ENCODE data around the gene OR52E4. TPM values are rescaled to one million over a fixed set of nuclear protein-coding genes. Genes with fewer than 3 reads are reported as not detected.

The OR52E4 gene
- total RNA-seq (not detected), polyA plus RNA-seq (not detected)

- intact Hi-C loops (cut with micrococcal nuclease) = no loop called here
- H3K36me3 ChIP-seq (ENCODE audit: insufficient read depth, low read length) = no peaks in the 10 kb centered on the region
- H3K4me3 ChIP-seq (ENCODE audit: low read length in 2 of 2) = no peak within 1 kb of the TSS
- no peaks in the 10 kb centered on the region for H3K9me3 ChIP-seq (ENCODE audit: control insufficient read depth in 1 of 2, low read length in 2 of 2)
- H3K4me1 ChIP-seq (ENCODE audit: insufficient read depth, low read length) = no peaks in the 10 kb centered on the region
- no peaks in the 10 kb centered on the region for H3K36me3 Mint-ChIP-seq
- H3K27me3 Mint-ChIP-seq = peaks cover 0 to 3% of the 10 kb centered on the region in 2 donors
- no peak within 1 kb of the TSS for H3K27ac Mint-ChIP-seq
- no peaks in the 10 kb centered on the region for H3K27me3 ChIP-seq (ENCODE audit: insufficient read depth, low read length)
- peaks cover 0 to 2% (median 0%) of the 10 kb centered on the region in 8 donors for H3K9me3 Mint-ChIP-seq
- ChIA-PET POLR2A (ENCODE audit: partially characterized antibody) (no interaction called here), CTCF (ENCODE audit: partially characterized antibody) (no interaction called here)
- no peak for DNase-seq
- no peak within 1 kb of the TSS for H3K4me3 Mint-ChIP-seq
- H3K4me1 Mint-ChIP-seq = no peaks in the 10 kb centered on the region
- H3K27ac ChIP-seq (ENCODE audit: low read depth, low read length) = no peak within 1 kb of the TSS
These were observed at the start of gene OR52E4 for GRCh38 chr11:5880329-5880728. Gene OR52E4 (plus strand): TSS chr11:5880629. CDS start chr11:5884293, 3,664 bp downstream.

GRCh38 chr11:5831196-5831829 lies 49.1 kb upstream of the OR52E4 start:
- peaks cover 0 to 8% (median 0%) of the 10 kb centered on the region in 8 donors for H3K9me3 Mint-ChIP-seq
- H3K4me1 Mint-ChIP-seq = no peaks in the 10 kb centered on the region
- Histone ChIP-seq H3K4me3 (ENCODE audit: low read length in 2 of 2) (no peak overlapping the region), H3K4me1 (ENCODE audit: insufficient read depth, low read length) (no peaks in the 10 kb centered on the region), H3K27me3 (ENCODE audit: insufficient read depth, low read length) (no peaks in the 10 kb centered on the region), H3K27ac (ENCODE audit: low read depth, low read length) (no peak overlapping the region), H3K36me3 (ENCODE audit: insufficient read depth, low read length) (no peaks in the 10 kb centered on the region), H3K9me3 (ENCODE audit: control insufficient read depth in 1 of 2, low read length in 2 of 2) (no peaks in the 10 kb centered on the region)
- DNase-seq = no peak
- ChIA-PET CTCF (ENCODE audit: partially characterized antibody) (no interaction called here), POLR2A (ENCODE audit: partially characterized antibody) (no interaction called here)
- intact Hi-C loops (cut with micrococcal nuclease) = no loop called here
- H3K36me3 Mint-ChIP-seq = no peaks in the 10 kb centered on the region
- H3K27me3 Mint-ChIP-seq = peaks cover 8 to 9% of the 10 kb centered on the region in 2 donors
- H3K27ac Mint-ChIP-seq = peak overlapping the region in 1 of 7 donors; percentile 15
- H3K4me3 Mint-ChIP-seq = no peak overlapping the region

GRCh38 chr11:5833446-5833845 lies 47.0 kb upstream of the OR52E4 start:
- ChIA-PET CTCF (ENCODE audit: partially characterized antibody) (no interaction called here), POLR2A (ENCODE audit: partially characterized antibody) (no interaction called here)
- Mint-ChIP-seq H3K27me3 (peaks cover 9 to 14% of the 10 kb centered on the region in 2 donors), H3K36me3 (no peaks in the 10 kb centered on the region), H3K4me1 (no peaks in the 10 kb centered on the region), H3K27ac (no peak overlapping the region), H3K4me3 (no peak overlapping the region), H3K9me3 (peaks cover 0 to 13% (median 2%) of the 10 kb centered on the region in 8 donors)
- H3K27me3 ChIP-seq (ENCODE audit: insufficient read depth, low read length) = no peaks in the 10 kb centered on the region
- no peaks in the 10 kb centered on the region for H3K4me1 ChIP-seq (ENCODE audit: insufficient read depth, low read length)
- H3K27ac ChIP-seq (ENCODE audit: low read depth, low read length) = no peak overlapping the region
- no peaks in the 10 kb centered on the region for H3K9me3 ChIP-seq (ENCODE audit: control insufficient read depth in 1 of 2, low read length in 2 of 2)
- intact Hi-C loops (cut with micrococcal nuclease) = no loop called here
- H3K36me3 ChIP-seq (ENCODE audit: insufficient read depth, low read length) = no peaks in the 10 kb centered on the region
- H3K4me3 ChIP-seq (ENCODE audit: low read length in 2 of 2) = no peak overlapping the region
- DNase-seq = no peak

- DNase-seq = no peak
- Histone ChIP-seq H3K9me3 (ENCODE audit: control insufficient read depth in 1 of 2, low read length in 2 of 2) (no peaks in the 10 kb centered on the region), H3K27me3 (ENCODE audit: insufficient read depth, low read length) (no peaks in the 10 kb centered on the region), H3K4me3 (ENCODE audit: low read length in 2 of 2) (no peak overlapping the region), H3K4me1 (ENCODE audit: insufficient read depth, low read length) (no peaks in the 10 kb centered on the region), H3K36me3 (ENCODE audit: insufficient read depth, low read length) (no peaks in the 10 kb centered on the region), H3K27ac (ENCODE audit: low read depth, low read length) (no peak overlapping the region)
- Mint-ChIP-seq H3K9me3 (peaks cover 0 to 14% (median 5%) of the 10 kb centered on the region in 8 donors), H3K27ac (no peak overlapping the region), H3K36me3 (no peaks in the 10 kb centered on the region), H3K4me1 (no peaks in the 10 kb centered on the region), H3K27me3 (peaks cover 15 to 25% of the 10 kb centered on the region in 2 donors), H3K4me3 (no peak overlapping the region)
- intact Hi-C loops (cut with micrococcal nuclease) = no loop called here
- POLR2A ChIA-PET (ENCODE audit: partially characterized antibody) = no interaction called here
- CTCF ChIA-PET (ENCODE audit: partially characterized antibody) = no interaction called here
These were observed 42.7 kb upstream of the OR52E4 start for GRCh38 chr11:5837695-5838094.

GRCh38 chr11:5841797-5842196 lies 38.6 kb upstream of the OR52E4 start, which contains the start of gene OR52E6:
Gene OR52E6 (minus strand): TSS chr11:5841897. CDS start chr11:5841897, 0 bp downstream.
- intact Hi-C loops (cut with micrococcal nuclease) = no loop called here
- no peaks in the 10 kb centered on the region for H3K4me1 ChIP-seq (ENCODE audit: insufficient read depth, low read length)
- peaks cover 3% of the 10 kb centered on the region for H3K27me3 ChIP-seq (ENCODE audit: insufficient read depth, low read length)
- no peak within 1 kb of the TSS for H3K4me3 ChIP-seq (ENCODE audit: low read length in 2 of 2)
- peaks cover 16 to 22% of the 10 kb centered on the region in 2 donors for H3K27me3 Mint-ChIP-seq
- H3K9me3 Mint-ChIP-seq = peaks cover 0 to 13% (median 5%) of the 10 kb centered on the region in 8 donors
- no peaks in the 10 kb centered on the region for H3K36me3 Mint-ChIP-seq
- H3K9me3 ChIP-seq (ENCODE audit: control insufficient read depth in 1 of 2, low read length in 2 of 2) = no peaks in the 10 kb centered on the region
- POLR2A ChIA-PET (ENCODE audit: partially characterized antibody) = no interaction called here
- H3K4me1 Mint-ChIP-seq = no peaks in the 10 kb centered on the region
- no peak within 1 kb of the TSS for H3K27ac Mint-ChIP-seq
- CTCF ChIA-PET (ENCODE audit: partially characterized antibody) = no interaction called here
- no peak for DNase-seq
- no peak within 1 kb of the TSS for H3K27ac ChIP-seq (ENCODE audit: low read depth, low read length)
- no peak within 1 kb of the TSS for H3K4me3 Mint-ChIP-seq
- no peaks in the 10 kb centered on the region for H3K36me3 ChIP-seq (ENCODE audit: insufficient read depth, low read length)

DNA sequence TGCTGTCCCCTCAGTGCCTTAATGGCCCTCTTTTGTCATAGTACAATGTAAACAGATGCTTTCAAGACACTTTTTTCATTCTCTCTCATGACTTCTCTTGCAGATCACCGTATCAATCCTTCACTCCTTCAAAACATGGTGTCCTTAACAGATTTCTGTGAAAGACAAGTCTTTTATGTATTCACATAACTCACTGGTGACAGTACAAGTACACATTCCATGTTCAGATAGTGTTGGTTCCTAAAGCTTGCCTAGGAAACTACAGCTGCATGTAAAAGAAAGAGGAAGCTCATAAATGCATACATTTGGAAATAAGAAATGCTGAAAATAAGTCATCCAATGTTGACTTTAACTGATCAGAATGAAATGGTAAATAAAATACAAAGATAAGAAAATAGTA lies 33.7 kb upstream of the OR52E4 start:
- no peaks in the 10 kb centered on the region for H3K9me3 ChIP-seq (ENCODE audit: control insufficient read depth in 1 of 2, low read length in 2 of 2)
- H3K4me1 Mint-ChIP-seq = no peaks in the 10 kb centered on the region
- H3K4me3 ChIP-seq (ENCODE audit: low read length in 2 of 2) = no peak overlapping the region
- H3K27me3 Mint-ChIP-seq = peaks cover 2 to 3% of the 10 kb centered on the region in 2 donors
- H3K27me3 ChIP-seq (ENCODE audit: insufficient read depth, low read length) = peaks cover 3% of the 10 kb centered on the region
- no peak overlapping the region for H3K27ac Mint-ChIP-seq
- H3K36me3 ChIP-seq (ENCODE audit: insufficient read depth, low read length) = no peaks in the 10 kb centered on the region
- H3K4me3 Mint-ChIP-seq = no peak overlapping the region
- peaks cover 0 to 5% (median 0%) of the 10 kb centered on the region in 8 donors for H3K9me3 Mint-ChIP-seq
- POLR2A ChIA-PET (ENCODE audit: partially characterized antibody) = no interaction called here
- CTCF ChIA-PET (ENCODE audit: partially characterized antibody) = no interaction called here
- no peaks in the 10 kb centered on the region for H3K36me3 Mint-ChIP-seq
- H3K4me1 ChIP-seq (ENCODE audit: insufficient read depth, low read length) = no peaks in the 10 kb centered on the region
- intact Hi-C loops (cut with micrococcal nuclease) = no loop called here
- no peak overlapping the region for H3K27ac ChIP-seq (ENCODE audit: low read depth, low read length)
- no peak for DNase-seq

GRCh38 chr11:5847711-5848110 lies 32.7 kb upstream of the OR52E4 start:
- H3K27ac Mint-ChIP-seq = no peak overlapping the region
- POLR2A ChIA-PET (ENCODE audit: partially characterized antibody) = no interaction called here
- no peak for DNase-seq
- H3K4me3 Mint-ChIP-seq = no peak overlapping the region
- H3K27ac ChIP-seq (ENCODE audit: low read depth, low read length) = no peak overlapping the region
- no peaks in the 10 kb centered on the region for H3K4me1 Mint-ChIP-seq
- no peaks in the 10 kb centered on the region for H3K9me3 ChIP-seq (ENCODE audit: control insufficient read depth in 1 of 2, low read length in 2 of 2)
- no peaks in the 10 kb centered on the region for H3K4me1 ChIP-seq (ENCODE audit: insufficient read depth, low read length)
- CTCF ChIA-PET (ENCODE audit: partially characterized antibody) = interaction anchor here (1.0 kb wide), 1 partner anchor 43 kb away, joined by 3 read pairs; no protein-coding TSS in a partner anchor
- H3K27me3 ChIP-seq (ENCODE audit: insufficient read depth, low read length) = peaks cover 3% of the 10 kb centered on the region
- H3K36me3 Mint-ChIP-seq = no peaks in the 10 kb centered on the region
- peaks cover 1 to 2% of the 10 kb centered on the region in 2 donors for H3K27me3 Mint-ChIP-seq
- no peaks in the 10 kb centered on the region for H3K36me3 ChIP-seq (ENCODE audit: insufficient read depth, low read length)
- H3K4me3 ChIP-seq (ENCODE audit: low read length in 2 of 2) = no peak overlapping the region
- peaks cover 0 to 7% (median 0%) of the 10 kb centered on the region in 8 donors for H3K9me3 Mint-ChIP-seq
- intact Hi-C loops (cut with micrococcal nuclease) = no loop called here

Data from CD4-positive, alpha-beta memory T cell (primary cell).